Endothelial cell of umbilical vein (primary cell): Measurements from ENCODE around the gene KIAA1549. TPM values are rescaled to one million over a fixed set of nuclear protein-coding genes. Genes with fewer than 3 reads are reported as not detected.

Experiments used
- BruUV-seq: library from RNA; stranded (reverse); fragments of 400-500 nt; replicated peaks from 2 replicates; lab custom pipeline; 2021; lab: Mats Ljungman, UMichigan
- CTCF ChIA-PET: fragments of 300-600, 350-600 bp; sonication (Branson Sonifier 250); formaldehyde crosslinking; loops from one replicate; lab custom pipeline; 2021; ENCODE audit warnings: antibody characterized with exemption, inconsistent platforms; lab: Charles Lee
- POLR2A ChIA-PET: fragments of 300-600, 350-600 bp; sonication (Branson Sonifier 250); formaldehyde crosslinking; loops from one replicate; lab custom pipeline; 2021; ENCODE audit warnings: antibody characterized with exemption, inconsistent platforms; lab: Charles Lee
- DNase-seq: peaks from one replicate; pipeline ENCODE4 v3.0.0-alpha.2; 2011; ENCODE audit warnings: low read depth, low spot score
- FAIRE-seq: peaks from 2 replicates; lab custom pipeline; 2011; peaks lifted over from hg19 to GRCh38; lab: Jason Lieb, UNC
- H2AFZ ChIP-seq: 2 replicates; pipeline ENCODE4 v1.6.0; 2012; ENCODE audit warnings: low read depth, low read length, control low read depth, inconsistent platforms
- H3K27ac ChIP-seq: 2 replicates; pipeline ENCODE4 v1.5.1; 2011; ENCODE audit warnings: low read depth, mild to moderate bottlenecking, control low read depth, low read length, moderate library complexity; ENCODE audit not compliant: insufficient read depth
- H3K27me3 ChIP-seq, 2 experiments: 2 replicates each; pipeline versions ENCODE4 v1.6.0 to v1.6.1; 2011; ENCODE audit warnings: low read length in 2 of 2, mixed read lengths in 1 of 2; ENCODE audit not compliant: control insufficient read depth in 2 of 2, insufficient read depth in 2 of 2
- H3K36me3 ChIP-seq, 2 experiments: 2 replicates in 1 of 2; 3 replicates in 1 of 2; pipeline ENCODE4 v1.5.1; 2011; ENCODE audit warnings: low read length in 2 of 2, mild to moderate bottlenecking in 1 of 2, moderate library complexity in 1 of 2; ENCODE audit not compliant: control insufficient read depth in 2 of 2, insufficient read depth in 2 of 2; ENCODE audit errors: extremely low read depth in 1 of 2
- H3K4me1 ChIP-seq: 3 replicates; pipeline ENCODE4 v1.5.1; 2011; ENCODE audit warnings: mild to moderate bottlenecking, low read length; ENCODE audit not compliant: control insufficient read depth, insufficient read depth; ENCODE audit errors: extremely low read depth
- H3K4me2 ChIP-seq: 2 replicates; pipeline ENCODE4 v1.6.1; 2011; ENCODE audit warnings: low read length, control low read depth, mixed read lengths; ENCODE audit not compliant: insufficient read depth
- H3K4me3 ChIP-seq, 3 experiments: fragments of 200-600 bp in 1 of 3; sonication (generic), shearing (Covaris generic) in 1 of 3; replicated peaks in 1 of 3; 2 replicates each; pipeline ENCODE4 v1.5.1; 2011 to 2016; ENCODE audit warnings: control low read depth in 3 of 3, low read length in 3 of 3, mild to moderate bottlenecking in 2 of 3, inconsistent platforms in 1 of 3, low read depth in 1 of 3, moderate library complexity in 1 of 3; ENCODE audit not compliant: insufficient read depth in 1 of 3
- H3K79me2 ChIP-seq: 2 replicates; pipeline ENCODE4 v1.6.0; 2012; ENCODE audit warnings: low read length, inconsistent platforms; ENCODE audit not compliant: control insufficient read depth, insufficient read depth
- H3K9ac ChIP-seq: replicated peaks from 2 replicates; pipeline ENCODE3; 2011; ENCODE audit warnings: low read length, control low read depth; ENCODE audit not compliant: insufficient read depth; ENCODE audit errors: extremely low read depth
- H3K9me1 ChIP-seq: replicated peaks from 3 replicates; pipeline ENCODE4 v1.6.0; 2011; ENCODE audit warnings: mild to moderate bottlenecking, low read length; ENCODE audit not compliant: control insufficient read depth, insufficient read depth; ENCODE audit errors: extremely low read depth
- H3K9me3 ChIP-seq: replicated peaks from 2 replicates; pipeline ENCODE4 v1.5.1; 2012; ENCODE audit warnings: low read length, inconsistent platforms; ENCODE audit not compliant: control insufficient read depth, insufficient read depth
- H4K20me1 ChIP-seq: replicated peaks from 2 replicates; pipeline ENCODE3; 2011; ENCODE audit warnings: mild to moderate bottlenecking, low read length; ENCODE audit not compliant: control insufficient read depth, insufficient read depth; ENCODE audit errors: extremely low read depth
- CTCF ChIP-seq, 2 donors: IDR thresholded peaks; 1 replicate in 1 of 2; 2 replicates in 1 of 2; pipeline ENCODE4 v1.5.1; 2011; ENCODE audit warnings: low read length in 2 of 2, mild to moderate bottlenecking in 2 of 2, moderate library complexity in 2 of 2, control low read depth in 1 of 2, inconsistent platforms in 1 of 2, low read depth in 1 of 2; ENCODE audit not compliant: insufficient read depth in 1 of 2; ENCODE audit errors: extremely low read depth in 1 of 2
- EZH2 ChIP-seq: IDR thresholded peaks from 2 replicates; pipeline ENCODE4 v1.6.1; 2012; ENCODE audit warnings: borderline replicate concordance, low read depth, mild to moderate bottlenecking, moderate library complexity, low read length, inconsistent platforms; ENCODE audit not compliant: severe bottlenecking
- FOS ChIP-seq: IDR thresholded peaks from 2 replicates; pipeline ENCODE4 v1.6.1; 2011; ENCODE audit warnings: mild to moderate bottlenecking, low read length, moderate library complexity, borderline replicate concordance; ENCODE audit not compliant: insufficient read depth
- GATA2 ChIP-seq: IDR thresholded peaks from 2 replicates; pipeline ENCODE4 v1.7.0; 2011; ENCODE audit warnings: low read depth, mild to moderate bottlenecking, moderate library complexity, mixed read lengths, low read length; ENCODE audit not compliant: insufficient read length, insufficient read depth
- JUN ChIP-seq: IDR thresholded peaks from 2 replicates; pipeline ENCODE4 v1.6.1; 2011; ENCODE audit warnings: borderline replicate concordance, low read depth; ENCODE audit not compliant: insufficient read length, insufficient read depth
- MAX ChIP-seq: IDR thresholded peaks from 2 replicates; pipeline ENCODE4 v1.6.1; 2011; ENCODE audit not compliant: insufficient read depth, insufficient read length
- MYC ChIP-seq: IDR thresholded peaks from one replicate; pipeline ENCODE4 v1.6.1; 2011; ENCODE audit warnings: mild to moderate bottlenecking, low read depth, low read length
- POLR2A ChIP-seq: IDR thresholded peaks from 2 replicates; pipeline ENCODE4 v1.6.1; 2012; ENCODE audit warnings: low read depth, mild to moderate bottlenecking, control low read depth, low read length
- POLR2AphosphoS5 ChIP-seq: IDR thresholded peaks from 2 replicates; pipeline ENCODE4 v1.6.1; 2012; ENCODE audit warnings: low read depth, mild to moderate bottlenecking, control low read depth, low read length, moderate library complexity; ENCODE audit not compliant: insufficient read depth
- dilution Hi-C: fragments of 300-500 bp; cut with MboI; formaldehyde crosslinking; loops from one replicate; pipeline ENCODE4 v1.15.0; 2019; ENCODE audit warnings: low sequenced_read_pairs; ENCODE audit not compliant: extremely low pct_ligation_motif_present
- intact Hi-C: fragments of 100-400 bp; cut with micrococcal nuclease; formaldehyde crosslinking; loops from one replicate; pipeline ENCODE4 v1.10.0; 2022
- polyA plus RNA-seq, 4 experiments: library from polyadenylated mRNA; depleted of rRNA in 3 of 4; stranded (reverse) in 3 of 4; unstranded in 1 of 4; fragments of >200 nt; gene quantifications; 2 replicates each; pipeline versions ENCODE4 v1.2.1 to v1.2.3, GENCODE V29; 2011 to 2012; ENCODE audit warnings: missing spikeins in 1 of 4
- total RNA-seq: library from RNA; stranded (reverse); gene quantifications from 2 replicates; pipeline ENCODE4 v1.2.3, GENCODE V29; 2021

The KIAA1549 gene
- total and polyA plus RNA-seq, 2 donors (not counting 3 experiments of a cell fraction or from before 2014, with no cell fraction given) = 4.6 to 10.9 TPM

GRCh38 chr7:138999414-138999813 lies 18.2 kb upstream of the KIAA1549 start:
- Histone ChIP-seq H3K9me1 (no peaks in the 10 kb centered on the region), H4K20me1 (no peaks in the 10 kb centered on the region), H3K9me3 (no peaks in the 10 kb centered on the region), H3K4me1 (no peaks in the 10 kb centered on the region), H2AFZ (no peak overlapping the region), H3K79me2 (no peaks in the 10 kb centered on the region), H3K4me2 (no peak overlapping the region), H3K27me3 (peaks cover 2 to 3% of the 10 kb centered on the region in 2 experiments), H3K4me3 (no peak overlapping the region), H3K36me3 (no peaks in the 10 kb centered on the region), H3K9ac (no peak overlapping the region), H3K27ac (no peak overlapping the region)
- intact Hi-C loops (no loop called here), dilution Hi-C loops (no loop called here)
- ChIA-PET CTCF (interaction anchor here (1.0 to 2.2 kb wide), 3 partner anchors 14 to 113 kb away, joined by 3 to 4 read pairs (median 4); no protein-coding TSS in a partner anchor), POLR2A (no interaction called here)
- DNase-seq (no peak), FAIRE-seq (no peak)
- BruUV-seq = no TSS peak
- TF ChIP-seq JUN (no peak), POLR2AphosphoS5 (no peak), MAX (no peak), FOS (no peak), MYC (no peak), EZH2 (no peak)

GRCh38 chr7:138992052-138992531 lies 10.9 kb upstream of the KIAA1549 start:
- no peak overlapping the region for H2AFZ ChIP-seq
- no peaks in the 10 kb centered on the region for H4K20me1 ChIP-seq
- no peak for FAIRE-seq
- no peaks in the 10 kb centered on the region for H3K36me3 ChIP-seq
- intact Hi-C loops = no loop called here
- BruUV-seq = no TSS peak
- no peak overlapping the region for H3K4me3 ChIP-seq
- ChIA-PET CTCF (no interaction called here), POLR2A (no interaction called here)
- no peak for DNase-seq
- H3K9ac ChIP-seq = no peak overlapping the region
- TF ChIP-seq MYC (no peak), JUN (no peak), MAX (no peak), POLR2AphosphoS5 (no peak), CTCF (IDR thresholded peaks at IDR 0.05; ENCODE audit: extremely low read depth in 1 of 2, insufficient read depth in 1 of 2, low read depth in 1 of 2, low read length in 2 of 2) (no peak), FOS (no peak), EZH2 (no peak), GATA2 (no peak), POLR2A (no peak)
- H3K79me2 ChIP-seq = no peaks in the 10 kb centered on the region
- no peak overlapping the region for H3K27ac ChIP-seq
- peaks cover 3% of the 10 kb centered on the region for H3K9me3 ChIP-seq
- H3K9me1 ChIP-seq = no peaks in the 10 kb centered on the region
- peaks cover 7 to 8% of the 10 kb centered on the region in 2 experiments for H3K27me3 ChIP-seq
- dilution Hi-C loops = no loop called here
- no peaks in the 10 kb centered on the region for H3K4me1 ChIP-seq
- no peak overlapping the region for H3K4me2 ChIP-seq
